Fibroblast of peridontal ligament (primary cell): Measurements from ENCODE around the gene ATRN.
"Not testable (repeated sequence)": the region's sequence is repeated elsewhere in the genome, so short reads cannot be mapped to it uniquely, and the experiment has no call there.

ENCODE experiments used
- DNase-seq: peaks from one replicate; pipeline ENCODE4 v3.0.0-alpha.2; 2010; ENCODE audit errors: extremely low read depth

The ATRN gene

DNA sequence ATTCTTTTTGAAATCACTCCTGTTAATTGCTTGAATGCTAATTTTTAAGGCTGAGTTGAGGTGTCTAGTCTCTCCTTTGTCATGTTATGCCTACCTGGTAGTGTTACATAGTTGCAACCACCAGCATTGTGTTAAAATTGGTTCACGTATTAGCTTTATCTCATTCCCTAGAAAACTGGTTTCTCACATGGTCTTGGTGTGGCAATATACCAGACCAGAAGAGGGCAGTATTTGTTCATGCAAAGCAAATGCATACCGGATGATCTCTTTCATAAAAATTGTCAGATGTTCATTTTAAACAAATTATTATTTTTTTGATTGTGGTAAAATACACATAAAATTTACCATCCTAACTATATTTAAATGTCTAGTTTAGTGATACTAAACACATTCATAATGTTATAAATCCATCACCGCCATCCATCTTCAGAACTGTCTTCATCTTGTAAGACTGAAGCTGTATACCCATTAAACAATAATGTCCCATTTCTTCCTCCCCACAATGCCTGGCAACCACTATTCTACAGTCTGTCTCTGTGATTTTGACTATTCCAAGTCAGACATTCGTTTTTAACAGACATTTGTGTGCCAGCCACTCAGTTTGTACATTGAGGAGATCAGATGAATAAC is 92.8 kb downstream of the ATRN start:
- DNase-seq = peak; percentile 77

GRCh38 chr20:3565851-3566250 is 95.0 kb downstream of the ATRN start:
- DNase-seq = no peak

- peak; percentile 8 for DNase-seq
Observed at GRCh38 chr20:3572151-3572550, 101.3 kb downstream of the ATRN start.

- DNase-seq = no peak
Observed at GRCh38 chr20:3576363-3576762, 105.5 kb downstream of the ATRN start.

DNA sequence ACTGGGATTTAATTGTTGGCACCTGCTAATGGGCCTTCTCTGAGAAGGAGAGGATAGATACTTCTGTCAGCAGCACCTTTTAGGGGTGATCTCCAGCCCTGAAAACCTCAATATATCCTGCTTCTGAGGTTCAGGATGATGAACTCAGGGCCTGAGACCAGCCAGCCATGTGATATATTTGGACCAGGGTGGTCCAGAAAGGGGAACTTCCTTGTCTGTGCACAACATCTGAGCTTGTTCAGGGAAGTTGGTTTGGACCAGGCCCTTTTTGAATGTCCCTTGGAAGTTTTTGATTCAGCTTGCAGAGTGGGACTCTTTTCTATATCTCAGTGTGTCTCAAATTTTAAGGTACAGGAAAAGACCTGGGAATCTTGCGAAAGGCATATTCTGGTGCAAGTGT is 106.5 kb downstream of the ATRN start:
- no peak for DNase-seq

DNA sequence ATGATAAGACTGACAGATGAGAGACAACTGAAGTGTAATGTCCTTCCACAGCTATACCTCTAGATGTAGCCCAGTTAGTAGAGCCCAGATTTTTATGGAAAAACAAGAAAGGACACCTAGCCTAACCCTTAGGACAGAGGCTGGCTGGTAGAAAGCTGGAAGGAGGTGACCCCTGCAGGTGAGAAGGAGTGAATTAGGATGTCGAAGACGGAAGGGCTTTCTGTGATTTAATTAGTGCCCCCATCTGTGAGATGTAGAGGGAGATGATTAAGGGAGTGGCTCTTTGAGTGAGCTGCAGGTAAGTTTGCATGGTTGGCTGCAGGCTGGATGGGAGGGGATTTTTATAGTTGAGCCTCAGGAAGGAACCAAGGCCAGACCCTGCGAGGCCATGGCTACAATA is 109.6 kb downstream of the ATRN start:
- DNase-seq = no peak

DNA sequence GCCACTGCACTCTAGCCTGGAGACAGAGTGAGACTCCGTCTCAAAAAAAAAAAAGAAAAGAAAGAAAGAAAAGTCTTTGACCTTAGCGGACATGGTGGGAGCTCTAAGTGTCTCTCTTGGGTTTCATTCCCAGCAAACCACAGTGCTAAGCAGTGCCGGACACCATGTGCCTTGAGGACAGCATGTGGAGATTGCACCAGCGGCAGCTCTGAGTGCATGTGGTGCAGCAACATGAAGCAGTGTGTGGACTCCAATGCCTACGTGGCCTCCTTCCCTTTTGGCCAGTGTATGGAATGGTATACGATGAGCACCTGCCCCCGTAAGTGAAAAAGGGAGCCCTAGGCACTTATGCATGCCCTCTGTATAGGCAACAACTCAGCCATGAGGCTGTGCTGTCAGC is 112.9 kb downstream of the ATRN start:
- no peak for DNase-seq

GRCh38 chr20:3586093-3586492 is 115.3 kb downstream of the ATRN start:
- DNase-seq = no peak

DNA sequence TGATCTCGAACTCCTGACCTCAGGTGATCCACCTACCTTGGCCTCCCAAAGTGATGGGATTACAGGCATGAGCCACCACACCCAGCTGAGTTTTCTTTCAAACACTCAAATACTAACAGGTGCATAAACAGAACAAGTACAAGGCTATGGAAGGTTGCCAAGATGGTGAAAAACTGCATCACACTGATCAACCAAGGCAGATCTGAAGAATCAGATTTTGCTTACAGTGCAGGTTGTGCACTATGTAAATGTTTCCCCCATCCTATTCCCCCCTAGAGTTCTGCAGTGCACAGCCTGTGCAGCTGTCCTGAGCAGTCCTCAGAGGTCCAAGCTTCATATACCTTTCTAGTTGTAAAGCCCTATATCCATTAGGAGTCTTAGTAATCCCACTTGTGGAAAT is 119.3 kb downstream of the ATRN start:
- no peak for DNase-seq

- no peak for DNase-seq
Observed at GRCh38 chr20:3592931-3593330, 122.1 kb downstream of the ATRN start.

- no peak for DNase-seq
Observed at GRCh38 chr20:3595541-3595940, 124.7 kb downstream of the ATRN start.

DNA sequence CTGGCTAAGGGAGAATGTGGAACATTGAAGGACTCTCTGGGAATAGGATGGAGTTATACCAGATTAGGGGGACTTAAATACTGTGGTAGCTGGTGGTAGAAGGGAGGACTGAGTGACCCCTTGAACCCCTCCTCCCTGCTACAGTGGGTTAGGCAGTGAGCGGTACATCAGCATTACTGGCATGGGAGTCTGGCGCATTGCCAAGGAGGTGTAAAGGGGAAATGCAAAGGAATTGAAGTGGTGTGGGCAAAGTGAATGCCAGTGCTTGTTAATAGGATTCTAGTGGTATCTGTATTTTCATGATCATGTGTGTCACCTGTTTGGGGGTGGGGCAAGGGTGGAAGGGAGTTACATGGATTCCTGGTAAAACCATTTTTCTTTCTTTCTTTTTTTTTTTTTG is 132.3 kb downstream of the ATRN start:
- DNase-seq = no peak

- not testable (repeated sequence) for DNase-seq
Observed at GRCh38 chr20:3605386-3605886, 134.6 kb downstream of the ATRN start.

DNA sequence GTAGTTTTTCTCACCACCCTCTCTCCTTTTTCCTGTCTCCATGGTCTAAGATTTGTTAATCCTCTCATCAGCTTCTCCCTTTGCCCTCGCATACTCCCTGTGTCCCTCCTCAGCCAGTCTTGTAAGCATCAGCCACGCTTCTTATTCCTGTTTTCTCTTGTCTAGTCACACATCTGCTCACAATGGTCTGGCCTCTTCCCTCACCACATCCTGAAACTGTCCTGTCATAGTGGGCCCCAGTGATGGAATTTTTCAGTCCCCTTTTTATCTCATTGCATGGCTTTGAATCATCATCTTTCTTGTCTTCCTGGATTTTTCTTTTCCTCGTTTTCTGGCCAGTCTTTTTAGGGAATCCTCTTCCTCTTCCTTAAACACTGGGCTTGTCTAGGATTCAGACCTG is 135.2 kb downstream of the ATRN start:
- DNase-seq = no peak

GRCh38 chr20:3611901-3612300 is 141.1 kb downstream of the ATRN start:
- no peak for DNase-seq

- peak; percentile 67 for DNase-seq
Observed at GRCh38 chr20:3612795-3613572, 142.2 kb downstream of the ATRN start.

DNA sequence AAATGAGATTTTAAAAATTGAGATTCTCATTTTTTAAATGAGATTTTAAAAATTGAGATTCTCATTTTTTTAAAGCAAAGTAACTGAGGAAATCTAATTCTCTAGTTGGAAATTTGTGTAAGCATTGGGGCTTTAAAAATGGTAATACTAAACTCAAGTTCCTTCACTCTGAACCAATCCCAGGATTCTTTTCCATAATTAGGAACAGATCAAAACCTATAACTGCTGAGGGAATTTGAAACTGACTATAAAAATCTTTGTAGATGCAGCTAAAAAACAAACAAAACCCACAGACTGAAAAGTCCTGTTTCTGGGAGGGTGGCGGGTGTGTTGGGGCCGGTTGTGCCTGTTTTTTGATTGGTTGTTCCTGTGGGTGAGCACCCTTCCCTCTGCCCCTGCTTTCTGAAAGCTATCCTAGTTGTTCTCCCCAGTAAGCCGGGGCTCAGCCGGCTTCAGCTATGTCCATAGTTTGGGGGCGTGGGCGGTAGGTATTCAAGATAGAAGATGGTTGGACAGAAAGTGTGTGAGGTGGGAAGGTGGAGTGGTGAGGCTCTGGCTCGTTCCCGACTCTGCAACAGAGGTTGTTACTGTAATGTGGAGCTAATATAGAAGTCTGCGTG is 143.1 kb downstream of the ATRN start:
- peak; percentile 81 for DNase-seq

- DNase-seq = no peak
Observed at GRCh38 chr20:3614466-3614865, 143.6 kb downstream of the ATRN start.

GRCh38 chr20:3615171-3615840 is 144.5 kb downstream of the ATRN start:
- not testable (repeated sequence) for DNase-seq

DNA sequence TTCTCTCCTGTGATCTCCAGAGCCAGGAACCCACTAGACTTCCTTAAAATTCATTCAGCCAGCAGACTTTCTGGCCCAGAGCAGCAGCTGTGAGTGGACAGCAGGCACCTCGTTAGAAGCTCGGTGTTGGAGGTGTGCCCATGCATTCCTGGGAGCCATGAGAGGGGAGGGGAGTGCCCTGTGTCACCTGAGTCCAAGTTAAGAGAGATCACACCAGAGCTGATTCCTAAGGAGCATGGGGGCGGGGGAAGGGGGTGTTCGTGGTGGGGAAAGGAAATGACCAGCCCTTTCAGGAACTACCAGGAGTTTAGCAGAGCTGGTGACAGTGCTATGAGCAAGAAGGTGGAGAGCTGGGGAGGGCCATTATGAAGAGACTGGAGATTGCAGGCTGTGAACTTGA is 145.4 kb downstream of the ATRN start:
- DNase-seq = no peak

GRCh38 chr20:3621111-3621510 is 150.3 kb downstream of the ATRN start:
- no peak for DNase-seq

DNA sequence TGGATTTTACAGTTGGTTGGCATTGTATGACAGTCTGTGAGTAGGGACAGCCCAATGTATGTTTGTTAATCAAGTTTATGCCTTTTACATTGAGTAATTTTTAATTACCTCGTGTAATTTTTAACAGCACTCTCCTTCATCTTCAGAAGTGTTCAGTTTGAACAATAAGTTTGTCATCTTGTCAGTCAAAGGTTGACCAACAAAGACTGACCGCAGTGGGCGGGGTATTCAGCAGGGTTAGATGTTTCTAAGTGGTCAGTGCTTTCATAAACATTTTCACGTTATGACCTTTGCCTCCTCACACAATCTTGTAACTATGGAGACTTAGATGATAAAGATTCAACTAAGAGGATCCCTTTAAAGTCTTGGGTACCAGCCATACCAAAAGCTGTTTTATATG is 151.6 kb downstream of the ATRN start:
- DNase-seq = no peak
